ENCODE results near the gene MSH5.

MSH5 gene

DNA sequence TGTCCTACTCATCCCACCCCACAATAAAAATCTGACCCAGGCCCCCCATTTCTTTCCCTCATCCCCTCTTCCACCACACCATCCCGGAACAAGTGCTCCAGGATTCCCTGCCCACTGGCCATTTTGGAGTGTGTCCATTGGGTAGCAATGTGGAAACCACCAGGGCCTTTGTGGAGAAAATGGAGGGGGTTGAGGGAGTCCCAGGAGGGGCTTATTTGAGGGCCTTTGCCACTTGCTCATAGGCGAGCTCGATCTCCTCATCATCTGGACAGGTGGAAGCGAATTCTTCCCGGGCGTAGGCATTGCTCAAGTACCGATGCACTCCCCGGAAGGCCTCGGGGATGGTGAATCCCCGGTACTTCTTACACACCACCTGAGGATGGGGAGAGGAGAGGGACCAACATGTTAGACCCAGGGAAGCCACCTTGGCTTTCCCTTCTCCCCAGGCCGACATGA is 9.1 kb upstream of the MSH5 start:
- no peak for DNase-seq

DNA sequence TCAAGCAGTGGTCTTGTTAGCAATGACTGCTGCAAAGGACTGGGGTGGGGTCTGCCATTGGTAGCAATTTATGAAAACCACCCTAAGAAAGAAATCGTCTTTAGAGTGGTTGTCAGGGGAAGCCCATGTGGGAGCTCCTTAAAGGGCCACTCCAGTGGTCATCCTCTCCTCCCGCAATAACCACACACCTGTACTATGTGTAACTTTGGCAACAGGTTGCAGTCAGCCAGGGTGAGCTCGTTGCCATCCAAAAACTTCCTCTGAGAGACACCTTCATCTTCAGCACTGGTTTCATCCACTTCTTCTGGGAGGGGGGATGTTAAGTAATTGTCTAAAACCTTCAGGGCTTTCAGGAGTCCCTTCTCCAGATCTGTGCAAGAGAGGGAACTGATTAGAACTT is 7.8 kb upstream of the MSH5 start:
- DNase-seq: no peak

DNA sequence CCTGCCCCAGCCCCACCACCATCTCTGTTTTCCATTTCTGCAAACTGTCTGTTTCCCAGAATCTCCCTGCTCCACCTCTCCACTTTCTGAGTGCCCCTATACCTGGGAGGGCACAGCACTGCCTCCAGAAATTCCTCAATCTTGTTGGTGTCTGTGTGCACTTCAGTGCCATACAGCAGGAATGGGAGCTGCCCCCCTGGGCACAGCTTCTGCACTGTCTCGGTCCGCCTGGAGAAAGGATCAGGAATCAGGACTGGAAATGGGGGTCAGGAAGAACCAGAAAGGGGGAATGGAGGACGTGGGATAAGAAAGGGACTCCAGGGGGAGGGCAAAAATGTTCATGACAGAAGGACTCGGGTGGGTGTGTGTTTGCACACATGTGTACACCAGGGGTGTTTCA is 6.1 kb upstream of the MSH5 start:
- DNase-seq: no peak

DNA sequence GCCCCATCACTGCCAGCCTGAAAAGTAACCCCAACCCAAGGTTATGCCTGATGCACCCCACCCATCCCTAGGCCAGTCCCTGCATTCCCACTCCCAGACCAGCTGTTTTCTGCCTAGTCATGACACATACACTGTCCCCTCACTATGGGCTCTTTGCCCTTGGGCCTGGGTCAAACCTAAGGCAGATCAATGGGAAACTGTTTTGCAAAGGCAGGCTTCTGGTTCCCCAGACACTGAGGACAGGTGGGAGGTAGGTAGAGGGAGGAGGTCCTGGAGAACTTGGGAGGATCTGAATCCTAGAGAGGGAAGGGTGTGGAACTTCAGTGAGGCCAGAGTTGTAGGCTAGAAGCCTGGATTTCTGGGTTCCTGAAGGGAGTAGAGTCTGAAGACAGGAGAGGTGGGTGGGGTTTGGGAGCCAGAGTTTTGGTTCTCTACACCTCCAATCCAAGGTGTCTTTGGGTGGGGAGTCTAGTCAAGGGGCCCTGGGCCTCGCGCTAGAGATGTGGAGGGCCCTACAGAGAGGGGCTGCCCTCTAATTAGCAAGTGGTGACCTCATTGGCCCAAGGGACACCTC is 5.5 kb upstream of the MSH5 start:
- DNase-seq: no peak

DNA sequence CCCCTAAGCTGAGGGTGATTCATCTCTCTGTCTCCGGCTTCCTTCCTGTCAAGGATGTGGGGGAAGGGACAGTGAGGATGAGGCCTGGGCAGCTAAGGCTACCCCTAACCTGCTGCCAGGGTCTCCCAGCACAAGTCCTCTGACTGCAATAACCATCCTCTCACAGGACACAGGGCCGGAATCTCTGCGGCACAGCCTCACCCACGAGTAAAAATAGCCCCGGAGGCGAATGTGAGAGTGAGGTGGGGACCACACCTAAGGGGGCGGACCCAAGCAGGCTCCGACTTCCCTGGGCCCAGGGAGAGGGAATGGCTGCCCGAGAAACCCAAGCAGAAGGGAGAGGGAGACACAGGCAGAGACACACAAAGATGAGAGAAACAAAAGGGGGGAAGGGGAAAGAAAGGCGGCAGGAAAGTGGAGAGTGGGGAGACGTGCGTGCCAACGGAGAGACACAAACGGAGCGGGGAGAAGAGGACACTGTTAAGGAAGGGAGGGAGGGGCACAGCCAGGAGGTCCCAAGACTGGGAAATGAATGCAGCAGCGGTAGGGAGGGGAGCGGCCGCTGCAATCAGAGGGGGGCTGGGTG is 4.9 kb upstream of the MSH5 start:
- no peak for DNase-seq

DNA sequence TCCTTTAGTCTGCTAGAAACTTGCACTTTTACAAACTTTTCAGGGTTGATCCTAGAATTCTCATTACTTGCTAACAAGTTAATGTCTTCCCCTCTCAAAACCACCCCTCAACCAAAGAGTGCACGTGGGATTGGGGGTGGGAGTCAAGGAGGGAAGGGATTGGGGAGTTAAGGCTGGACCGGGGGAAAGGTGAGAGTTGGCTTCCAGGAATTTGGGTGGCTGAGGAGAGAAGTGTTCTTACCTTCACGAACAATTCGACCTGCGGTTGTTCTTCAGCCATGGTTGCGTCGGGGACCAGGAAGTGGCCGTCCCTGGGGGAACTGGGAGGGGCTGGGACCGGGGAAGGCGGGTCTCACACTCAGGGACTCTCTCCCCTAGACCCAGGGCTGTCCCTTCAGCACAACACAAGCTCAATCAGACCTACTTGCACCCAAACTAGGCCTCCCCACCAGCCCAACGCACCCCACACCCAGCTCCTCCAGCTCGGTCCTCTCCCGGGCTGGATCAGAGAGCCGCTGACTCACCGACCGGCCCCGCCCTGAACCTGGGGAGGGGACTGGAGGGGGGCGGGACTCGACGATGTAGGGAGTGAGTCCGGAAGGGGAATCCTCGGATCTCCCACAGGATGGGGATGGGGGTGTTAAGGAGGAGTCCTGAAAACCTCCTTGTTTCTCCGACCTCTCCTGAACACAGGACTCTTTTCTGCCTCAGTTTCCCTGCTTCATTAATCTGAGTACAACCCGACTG is 3.6 kb upstream of the MSH5 start, which contains the start of gene CLIC1:
Gene CLIC1, minus strand, starts transcription at position 510 of the 747 bp plus-strand sequence. Its CDS starts 230 bp downstream, at position 280.
- DNase-seq: no peak

DNA sequence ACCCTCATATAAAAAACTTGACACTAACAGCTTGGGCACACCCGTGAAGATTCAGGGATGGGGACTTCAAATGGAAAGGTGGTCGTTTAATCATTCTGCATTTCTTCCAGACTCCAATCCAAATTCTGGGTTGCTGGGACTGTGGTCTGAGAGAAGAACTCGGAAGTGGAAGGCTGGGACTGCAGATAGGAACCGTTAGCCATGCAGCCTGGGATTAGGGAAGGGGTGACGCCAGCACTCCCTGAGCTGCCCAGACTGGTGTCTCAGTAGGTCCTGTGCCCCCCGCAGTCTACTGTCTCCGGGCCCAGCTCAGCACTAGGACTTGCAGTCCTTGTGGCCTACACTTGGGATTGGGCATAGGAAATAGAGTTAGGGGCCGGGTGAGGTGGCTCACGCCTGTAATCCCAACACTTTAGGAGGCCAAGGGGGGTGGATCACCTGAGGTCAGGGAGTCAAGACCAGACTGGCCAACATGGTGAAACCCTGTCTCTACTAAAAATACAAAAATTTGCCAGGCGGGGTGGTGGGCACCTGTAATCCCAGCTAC is 3.0 kb upstream of the MSH5 start:
- no peak for DNase-seq

DNA sequence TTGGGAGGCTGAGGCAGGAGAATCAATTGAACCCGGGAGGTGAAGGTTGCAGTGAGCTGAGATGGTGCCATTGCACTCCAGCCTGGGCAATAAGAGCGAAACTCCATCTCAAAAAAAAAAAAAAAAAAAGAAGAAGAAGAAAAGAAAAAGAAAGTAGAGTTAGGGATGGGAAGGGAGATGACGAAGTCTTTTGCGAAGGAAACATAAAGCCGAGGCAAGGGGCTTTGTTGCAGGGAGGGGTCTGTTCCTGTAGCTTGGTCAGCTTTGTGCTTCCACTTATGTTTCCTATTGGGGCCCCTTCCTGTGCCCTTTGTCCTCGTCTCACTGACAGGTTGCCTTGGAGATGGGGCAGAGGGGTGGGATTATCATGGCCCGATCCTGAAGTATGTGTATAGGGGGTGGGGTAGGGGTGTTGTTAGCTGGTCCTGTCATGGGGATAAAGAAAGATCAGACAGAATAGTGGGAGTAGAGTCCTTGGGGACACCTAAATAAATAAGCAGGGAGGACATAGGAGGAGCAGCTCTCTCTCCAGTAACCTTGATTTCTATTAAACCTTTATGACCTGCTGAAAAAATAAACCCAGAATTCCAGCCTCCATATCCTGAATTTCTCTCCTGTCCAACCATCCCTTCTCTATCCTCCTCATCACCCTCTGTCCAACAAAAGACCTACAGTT is 2.4 kb upstream of the MSH5 start:
- no peak for DNase-seq

DNA sequence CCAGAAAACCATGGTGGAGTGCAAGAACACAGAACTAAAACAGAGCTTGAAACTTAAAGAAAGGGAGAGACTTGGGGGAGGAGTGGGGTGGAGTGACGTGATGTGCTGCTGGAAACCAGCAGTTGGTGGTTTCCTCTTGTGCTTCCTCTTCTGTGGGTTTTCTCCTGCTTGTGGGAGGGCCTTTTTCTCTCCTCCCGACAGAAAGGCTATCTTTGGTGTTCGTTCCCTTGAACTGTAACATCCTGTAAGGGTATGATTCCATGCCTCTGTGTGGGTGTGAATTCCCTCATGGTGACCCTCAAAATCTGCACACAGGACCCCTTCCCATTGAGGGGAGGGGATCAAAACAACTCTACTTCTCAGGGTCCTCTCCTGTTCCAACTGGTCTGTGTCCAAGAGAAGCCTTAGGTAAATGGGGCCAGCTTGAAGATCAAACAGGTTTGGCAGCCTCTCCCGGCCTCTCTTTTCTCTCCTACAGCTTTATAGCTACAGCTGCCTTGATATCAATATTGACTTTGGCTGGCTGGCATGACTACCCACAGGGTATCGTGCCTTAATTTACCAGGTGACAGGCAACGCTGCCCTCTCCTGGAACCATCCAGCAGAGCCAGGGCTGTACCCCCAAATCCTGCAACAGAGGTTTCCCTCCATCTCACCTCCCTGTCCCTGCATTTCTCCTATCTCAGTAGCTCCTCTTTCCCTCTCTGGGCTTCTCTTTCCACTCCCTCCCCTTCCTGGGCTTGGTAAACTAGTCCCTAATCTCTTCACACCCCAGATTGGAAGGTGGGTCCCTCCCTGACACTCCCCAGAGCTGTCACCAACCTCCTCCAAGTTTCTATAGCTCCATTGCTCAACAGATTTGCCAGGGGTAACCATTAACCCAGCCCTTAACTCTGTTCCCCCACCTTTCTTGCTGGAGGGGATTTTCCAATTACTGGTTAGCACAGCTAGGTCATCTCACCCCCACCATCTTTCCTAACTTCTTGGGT is 1.5 kb upstream of the MSH5 start:
- DNase-seq: peak; percentile 15

DNA sequence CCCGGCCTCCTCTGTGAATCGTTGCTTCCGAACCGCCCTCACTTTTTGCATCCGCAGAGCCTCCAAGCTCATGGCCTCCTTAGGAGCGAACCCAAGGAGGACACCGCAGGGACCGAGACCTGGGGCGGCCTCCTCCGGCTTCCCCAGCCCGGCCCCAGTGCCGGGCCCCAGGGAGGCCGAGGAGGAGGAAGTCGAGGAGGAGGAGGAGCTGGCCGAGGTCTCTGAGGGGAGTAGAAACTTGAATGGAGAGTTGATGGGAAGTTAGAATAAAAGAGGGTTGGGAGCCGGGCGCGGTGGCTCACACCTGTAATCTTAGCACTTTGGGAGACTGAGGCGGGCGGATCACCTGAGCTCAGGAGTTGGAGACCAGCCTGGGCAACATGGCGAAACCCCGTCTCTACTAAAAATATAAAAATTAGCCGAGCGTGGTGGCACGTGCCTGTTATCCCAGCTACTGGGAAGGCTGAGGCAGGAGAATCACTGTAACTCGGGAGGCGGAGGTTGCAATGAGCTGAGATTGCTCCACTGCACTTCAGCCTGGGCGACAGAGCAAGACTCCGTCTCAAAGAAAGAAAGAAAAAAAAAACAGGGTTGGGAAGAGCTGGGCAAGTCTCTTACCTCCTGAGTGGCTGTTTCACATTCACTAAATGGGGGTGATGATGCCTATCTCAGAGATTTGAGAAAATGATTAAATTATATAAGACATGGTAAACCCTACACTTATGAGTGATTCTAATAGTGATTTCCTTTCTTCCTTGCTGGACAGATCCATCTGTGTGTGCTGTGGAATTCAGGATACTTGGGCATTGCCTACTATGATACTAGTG is 805 bp downstream of the MSH5 start:
- no peak for DNase-seq

DNA sequence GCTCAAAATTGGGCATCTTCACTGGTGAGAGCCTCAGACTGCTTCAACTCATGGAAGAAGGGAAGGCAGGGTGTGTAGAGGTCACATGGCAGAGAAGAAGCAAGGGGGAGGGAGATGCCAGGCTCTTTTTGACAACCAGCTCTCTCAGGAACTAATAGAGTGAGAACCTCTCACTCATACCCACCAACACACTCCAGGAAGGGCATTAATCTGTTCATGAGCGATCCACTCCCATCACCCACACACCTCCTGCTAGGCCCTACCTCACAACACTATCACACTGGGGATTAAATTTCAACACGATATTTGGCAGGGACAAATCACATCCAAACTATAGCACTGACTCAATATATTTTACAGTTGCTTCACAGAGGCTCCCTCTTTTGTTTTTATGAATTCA is 2.0 kb downstream of the MSH5 start:
- no peak for DNase-seq

DNA sequence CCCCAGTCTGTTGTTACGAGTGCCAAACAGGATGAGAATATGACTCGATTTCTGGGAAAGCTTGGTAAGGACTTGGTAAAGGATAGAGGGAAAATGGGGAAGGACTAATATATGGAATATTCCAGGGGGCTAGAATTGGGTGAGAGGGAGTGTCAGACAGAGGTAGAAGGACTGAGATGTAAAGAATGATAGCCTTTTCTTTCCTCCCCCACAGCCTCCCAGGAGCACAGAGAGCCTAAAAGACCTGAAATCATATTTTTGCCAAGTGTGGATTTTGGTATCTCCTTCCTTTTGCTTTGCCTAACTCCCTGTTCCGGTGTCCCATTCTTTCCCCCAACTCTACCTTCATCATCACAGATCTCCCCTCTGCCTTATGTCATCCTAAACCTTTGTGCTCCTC is 3.1 kb downstream of the MSH5 start:
- no peak for DNase-seq

DNA sequence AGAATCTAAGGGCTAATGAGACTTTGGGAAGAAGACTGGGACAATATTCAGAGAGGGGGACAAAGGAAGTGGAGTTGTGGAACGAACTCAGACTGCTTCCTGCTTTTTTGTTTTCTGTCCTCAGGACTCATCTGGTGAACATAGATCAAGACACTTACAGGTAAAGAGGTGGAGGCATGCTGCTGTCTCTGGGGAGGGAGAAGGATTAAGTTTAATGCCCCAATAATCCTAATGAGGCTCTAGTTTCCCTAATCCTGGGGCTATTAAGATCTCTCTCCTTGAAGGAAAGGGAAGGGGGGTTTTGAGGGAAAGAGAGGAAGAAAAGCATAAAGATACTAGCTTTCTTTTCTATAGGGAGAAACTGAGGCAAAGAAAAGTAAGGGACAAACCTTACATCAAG is 4.6 kb downstream of the MSH5 start:
- no peak for DNase-seq

DNA sequence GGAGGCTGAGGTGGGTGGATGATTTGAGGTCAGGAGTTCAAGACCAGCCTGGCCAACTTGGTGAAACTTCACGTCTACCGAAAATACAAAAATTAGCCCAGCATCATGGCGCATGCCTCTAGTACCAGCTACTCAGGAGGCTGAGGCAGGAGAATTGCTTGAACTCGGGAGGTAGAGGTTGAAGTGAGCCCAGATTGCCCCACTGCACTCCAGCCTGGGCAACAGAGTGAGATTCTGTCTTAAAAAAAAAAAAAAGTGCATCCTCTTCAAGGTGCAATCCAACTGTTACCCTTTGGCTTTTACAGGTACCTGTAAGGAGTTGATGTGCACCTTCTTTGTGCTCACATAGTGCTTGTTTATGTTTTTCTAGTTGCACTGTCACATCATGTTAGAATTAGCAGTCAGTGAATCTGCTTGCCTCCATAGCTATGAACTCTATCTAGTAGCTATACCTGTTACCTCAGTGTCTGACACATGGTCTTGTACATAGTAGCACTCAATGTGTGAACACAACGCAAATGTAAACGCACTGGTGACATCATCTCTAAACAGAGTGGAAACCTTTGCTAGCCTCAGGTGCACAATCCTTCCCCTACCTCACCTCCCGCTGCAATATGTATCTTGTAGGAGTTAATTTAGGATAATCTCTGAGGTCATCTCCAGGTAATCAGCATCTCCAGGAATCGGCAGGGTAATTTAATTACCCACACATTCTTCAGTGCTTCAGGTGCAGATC is 9.7 kb downstream of the MSH5 start:
- no peak for DNase-seq

DNA sequence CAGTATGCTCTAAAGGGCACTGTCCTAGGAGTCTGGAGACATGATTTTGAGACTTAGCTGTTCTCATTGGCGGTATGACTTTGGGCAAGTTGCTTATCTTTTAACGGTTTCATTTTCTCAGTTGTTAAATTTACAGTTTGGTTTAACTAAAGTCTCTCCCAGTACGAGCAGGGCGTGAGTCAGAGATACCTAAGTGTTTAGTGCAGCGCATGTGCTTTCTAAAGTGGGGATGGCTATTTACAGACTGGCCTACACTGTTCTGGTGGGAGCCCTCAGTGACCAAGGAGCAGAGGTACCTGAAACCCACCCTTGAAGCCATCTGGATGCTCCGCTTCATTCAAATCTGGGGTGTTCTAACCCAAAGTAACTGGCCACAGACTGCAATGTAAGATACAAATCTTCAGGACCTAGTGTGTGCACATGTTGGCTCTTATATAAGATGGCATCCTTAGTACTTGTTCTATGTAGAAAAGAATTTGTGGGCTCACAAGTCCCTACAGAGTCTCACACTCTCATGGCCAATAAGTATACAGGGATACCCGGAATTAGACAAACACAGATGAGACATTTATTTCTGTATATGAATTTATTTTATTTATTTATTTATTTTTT is 10.7 kb downstream of the MSH5 start:
- no peak for DNase-seq

DNA sequence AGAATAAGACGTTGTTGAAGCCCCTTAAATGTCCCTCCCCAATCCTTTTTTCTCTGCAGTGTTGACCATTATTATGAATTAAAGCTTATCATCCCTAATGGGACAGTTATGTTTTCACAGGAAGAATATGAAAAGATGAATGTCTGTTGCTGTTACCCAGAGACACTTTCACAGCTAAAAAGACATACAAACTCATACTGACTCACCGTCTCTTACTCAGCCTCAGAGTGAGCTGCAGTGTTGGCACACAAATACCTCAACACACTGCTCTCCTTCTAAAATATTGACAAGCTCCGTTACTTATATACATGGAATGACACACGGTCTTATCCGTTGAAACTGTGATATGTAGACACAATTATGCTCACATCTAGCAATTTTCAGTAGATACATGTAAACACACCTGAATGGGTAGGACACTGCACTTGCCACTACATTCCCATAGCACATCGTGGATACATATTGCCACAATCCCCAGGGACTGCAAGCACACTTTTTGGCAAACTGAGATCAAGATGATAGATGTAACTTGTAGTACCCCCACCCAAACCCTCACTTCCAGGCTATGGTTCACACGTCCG is 13.0 kb downstream of the MSH5 start:
- no peak for DNase-seq

DNA sequence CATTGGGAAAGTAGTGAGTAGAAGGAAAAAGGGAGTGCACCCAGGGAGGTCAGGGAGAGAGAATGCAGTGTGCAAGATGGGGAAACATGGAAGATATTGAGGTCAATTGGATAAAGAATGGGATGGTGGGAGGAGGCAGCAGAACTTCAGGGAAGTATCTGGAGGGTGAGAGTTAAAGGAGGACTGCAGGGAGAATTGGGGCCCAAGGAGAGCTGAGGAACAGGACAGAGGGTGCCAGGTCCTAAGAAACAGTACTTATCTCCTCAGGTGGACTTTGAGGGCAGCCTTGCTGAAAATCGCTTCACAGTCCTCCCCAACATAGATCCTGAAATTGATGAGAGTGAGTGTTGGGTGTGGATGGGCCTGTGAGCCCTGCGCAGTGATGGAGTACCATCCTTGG is 18.5 kb downstream of the MSH5 start:
- no peak for DNase-seq

DNA sequence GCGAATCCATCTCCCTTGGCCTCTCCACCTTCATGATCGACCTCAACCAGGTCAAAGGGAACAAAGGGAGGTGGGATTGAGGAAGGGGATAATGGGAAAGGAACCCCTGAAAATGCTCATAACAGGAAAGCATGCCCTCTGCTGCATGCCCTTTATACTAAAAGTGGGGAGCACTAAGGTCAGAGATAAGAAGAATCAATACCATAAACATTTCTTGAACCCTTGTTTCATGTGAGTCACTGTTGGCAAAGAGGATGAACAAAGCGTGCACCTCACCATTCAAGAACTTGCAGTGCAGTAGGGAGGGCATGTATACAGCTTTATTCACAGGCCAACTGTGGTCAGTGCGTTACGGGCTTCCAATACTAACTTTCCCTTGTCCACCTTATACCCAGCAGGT is 21.0 kb downstream of the MSH5 start:
- no peak for DNase-seq

DNA sequence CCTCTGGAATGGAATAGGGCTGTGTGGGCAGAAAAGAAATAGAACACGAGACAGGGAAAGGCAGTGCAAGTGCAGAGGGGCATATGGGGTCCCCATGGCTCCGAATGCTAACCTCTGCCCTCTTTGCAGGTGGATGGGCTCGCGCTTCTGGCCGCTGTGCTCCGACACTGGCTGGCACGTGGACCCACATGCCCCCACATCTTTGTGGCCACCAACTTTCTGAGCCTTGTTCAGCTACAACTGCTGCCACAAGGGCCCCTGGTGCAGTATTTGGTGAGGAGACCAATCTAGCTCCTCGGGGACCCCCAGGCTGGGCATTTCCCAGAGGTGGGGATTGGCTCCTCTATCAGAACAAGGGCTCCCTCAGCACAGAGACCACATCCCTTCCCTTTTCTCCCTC is 21.5 kb downstream of the MSH5 start:
- DNase-seq: no peak

DNA sequence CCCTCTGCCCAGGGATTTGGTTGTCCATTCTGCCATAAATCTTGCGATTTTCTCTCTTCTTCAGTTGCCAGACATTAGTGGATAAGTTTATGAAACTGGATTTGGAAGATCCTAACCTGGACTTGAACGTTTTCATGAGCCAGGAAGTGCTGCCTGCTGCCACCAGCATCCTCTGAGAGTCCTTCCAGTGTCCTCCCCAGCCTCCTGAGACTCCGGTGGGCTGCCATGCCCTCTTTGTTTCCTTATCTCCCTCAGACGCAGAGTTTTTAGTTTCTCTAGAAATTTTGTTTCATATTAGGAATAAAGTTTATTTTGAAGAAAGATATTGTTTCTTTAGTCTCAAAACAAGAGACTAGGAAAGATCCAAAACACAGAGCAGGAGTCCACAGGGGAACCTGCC is 22.6 kb downstream of the MSH5 start, which contains the start of gene SAPCD1:
Gene SAPCD1, plus strand, starts transcription at position 301 of the 400 bp plus-strand sequence. CDS start 399 bp downstream, outside the sequence.
- DNase-seq: no peak

All from DMS 273 treated with DMSO at 0.1 percent for 48 hours (cell line).